GF-D8 (cell line): ENCODE results near the gene SLC38A3.
"Not testable (repeated sequence)": the region's sequence is repeated elsewhere in the genome, so short reads cannot be mapped to it uniquely, and the experiment has no call there.

ENCODE experiments used
- DNase-seq: peaks from one replicate; lab custom pipeline; 2025; lab: John Stamatoyannopoulos, UW

Gene SLC38A3

DNA sequence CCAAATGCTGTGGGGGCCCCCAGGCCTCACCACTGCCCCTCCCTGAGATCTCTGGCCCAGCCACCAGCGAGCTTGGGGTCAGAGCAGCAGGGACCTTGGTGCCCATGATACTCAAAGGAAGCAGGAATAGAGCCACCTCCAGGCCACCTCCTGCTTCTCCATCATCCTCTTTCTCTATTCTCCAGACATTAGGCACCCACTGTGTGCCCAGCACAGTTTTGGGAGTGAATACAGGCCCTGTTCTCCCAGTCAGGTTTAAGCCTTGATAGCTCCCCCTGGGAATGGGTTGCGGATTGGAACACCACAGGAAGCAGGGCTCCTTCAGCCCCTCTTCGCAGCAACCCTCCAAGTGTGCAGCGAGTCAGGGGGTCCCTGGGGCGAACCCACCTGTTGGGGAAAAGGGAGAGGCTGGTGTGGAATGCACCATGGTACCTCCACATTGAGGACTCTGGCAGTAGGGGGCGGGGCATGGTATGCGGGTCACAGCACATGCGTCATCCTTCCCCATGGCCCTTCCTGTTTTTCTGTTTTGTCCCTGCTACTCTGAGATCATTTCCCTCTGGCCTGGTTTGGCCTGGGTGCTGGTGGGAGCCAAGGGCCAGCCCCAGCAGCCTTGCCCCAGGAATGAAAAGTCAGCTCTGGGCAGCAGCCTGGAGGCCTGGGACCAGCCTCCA is 49.6 kb downstream of the SLC38A3 start:
- DNase-seq: no peak

DNA sequence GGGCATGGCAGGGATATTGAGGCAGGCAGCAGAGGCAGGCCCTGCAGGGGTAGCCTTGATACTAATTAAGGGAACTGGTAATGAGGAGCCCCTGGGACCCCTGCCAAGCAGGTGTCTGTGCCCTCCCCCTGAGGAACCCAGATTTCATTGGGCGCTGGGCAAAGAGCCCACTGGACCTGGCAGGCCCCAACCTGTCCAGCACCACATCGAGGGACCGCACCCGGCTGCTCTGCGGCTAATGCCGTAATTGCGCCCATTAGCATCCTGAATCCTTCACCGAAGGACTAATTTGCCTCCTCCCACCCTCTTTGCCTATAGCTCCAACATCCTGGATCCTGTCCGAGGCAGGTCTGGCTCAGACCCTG is 50.2 kb downstream of the SLC38A3 start:
- DNase-seq: no peak

DNA sequence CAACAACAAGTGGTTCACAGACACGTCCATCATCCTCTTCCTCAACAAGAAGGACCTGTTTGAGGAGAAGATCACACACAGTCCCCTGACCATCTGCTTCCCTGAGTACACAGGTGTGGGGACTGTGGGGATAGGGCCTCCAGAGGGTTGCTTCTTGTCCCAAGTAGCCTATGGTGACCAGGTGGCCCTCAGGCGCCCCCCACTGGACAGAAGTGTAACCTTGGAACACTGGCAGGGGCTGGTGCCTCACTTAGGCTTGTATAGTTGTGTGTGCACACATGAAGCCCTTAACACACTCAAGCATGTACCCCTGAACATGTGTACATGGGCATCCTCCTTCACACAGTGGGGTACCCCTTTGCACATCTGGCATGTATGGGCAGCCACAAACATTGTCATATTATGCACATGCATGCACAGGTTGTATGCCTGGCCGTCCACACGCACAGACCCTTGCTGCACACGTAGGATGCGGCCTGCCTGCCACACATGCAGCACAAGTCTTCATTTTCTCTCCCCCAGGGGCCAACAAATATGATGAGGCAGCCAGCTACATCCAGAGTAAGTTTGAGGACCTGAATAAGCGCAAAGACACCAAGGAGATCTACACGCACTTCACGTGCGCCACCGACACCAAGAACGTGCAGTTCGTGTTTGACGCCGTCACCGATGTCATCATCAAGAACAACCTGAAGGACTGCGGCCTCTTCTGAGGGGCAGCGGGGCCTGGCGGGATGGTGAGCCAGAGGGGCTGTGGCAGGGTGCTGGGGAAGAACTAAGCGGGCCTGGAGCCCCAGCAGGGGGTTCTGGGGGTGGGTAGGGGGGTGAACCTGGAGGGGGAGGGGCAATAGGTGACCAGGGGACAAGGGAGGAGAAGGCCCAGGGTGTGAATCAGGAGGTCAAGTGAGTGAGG is 52.2 kb downstream of the SLC38A3 start:
- no peak for DNase-seq

DNA sequence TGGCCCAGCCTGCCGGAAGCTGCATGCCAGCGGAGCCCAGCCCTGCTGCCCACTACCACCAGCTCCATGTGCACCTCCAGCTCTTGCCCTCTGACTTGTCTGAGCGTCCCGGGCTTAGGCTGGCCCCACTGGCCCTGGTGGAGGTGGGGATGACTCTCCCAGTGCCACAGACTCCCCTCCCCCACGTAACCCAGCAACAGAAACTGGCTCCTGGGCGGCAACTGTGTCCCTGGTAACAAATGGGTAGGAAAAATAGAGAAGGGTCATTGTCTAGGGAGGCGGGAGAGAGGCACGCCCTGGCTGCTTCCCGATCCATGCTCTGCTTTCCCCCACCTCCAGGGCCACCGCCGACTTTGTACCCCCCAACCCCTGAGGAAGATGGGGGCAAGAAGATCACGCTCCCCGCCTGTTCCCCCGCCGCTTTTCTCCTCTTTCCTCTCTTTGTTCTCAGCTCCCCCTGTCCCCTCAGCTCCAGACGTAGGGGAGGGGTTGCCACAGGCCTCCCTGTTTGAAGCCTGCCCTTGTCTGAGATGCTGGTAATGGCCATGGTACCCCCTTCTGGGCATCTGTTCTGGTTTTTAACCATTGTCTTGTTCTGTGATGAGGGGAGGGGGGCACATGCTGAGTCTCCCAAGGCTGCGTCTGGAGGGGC is 53.1 kb downstream of the SLC38A3 start:
- DNase-seq: no peak

DNA sequence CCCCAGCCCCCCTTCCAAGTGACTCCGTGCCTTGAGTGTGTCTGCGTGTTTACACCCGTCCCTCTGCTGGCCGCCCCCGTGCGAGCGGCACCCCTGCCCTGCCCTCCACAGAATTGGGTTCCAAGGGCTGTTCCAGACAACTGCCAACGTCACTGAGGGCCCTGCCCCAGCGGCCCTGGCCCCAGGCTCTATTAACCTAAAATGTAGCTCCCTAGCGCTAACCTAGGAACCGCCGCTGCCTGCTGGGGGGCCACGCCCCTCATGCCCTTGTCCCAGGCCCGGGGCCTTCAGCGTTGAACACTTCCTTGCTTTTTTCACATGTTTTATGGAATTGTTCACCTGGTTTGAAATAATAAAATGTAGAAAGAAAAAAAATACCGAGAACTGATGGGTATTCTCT is 53.9 kb downstream of the SLC38A3 start:
- DNase-seq: no peak

DNA sequence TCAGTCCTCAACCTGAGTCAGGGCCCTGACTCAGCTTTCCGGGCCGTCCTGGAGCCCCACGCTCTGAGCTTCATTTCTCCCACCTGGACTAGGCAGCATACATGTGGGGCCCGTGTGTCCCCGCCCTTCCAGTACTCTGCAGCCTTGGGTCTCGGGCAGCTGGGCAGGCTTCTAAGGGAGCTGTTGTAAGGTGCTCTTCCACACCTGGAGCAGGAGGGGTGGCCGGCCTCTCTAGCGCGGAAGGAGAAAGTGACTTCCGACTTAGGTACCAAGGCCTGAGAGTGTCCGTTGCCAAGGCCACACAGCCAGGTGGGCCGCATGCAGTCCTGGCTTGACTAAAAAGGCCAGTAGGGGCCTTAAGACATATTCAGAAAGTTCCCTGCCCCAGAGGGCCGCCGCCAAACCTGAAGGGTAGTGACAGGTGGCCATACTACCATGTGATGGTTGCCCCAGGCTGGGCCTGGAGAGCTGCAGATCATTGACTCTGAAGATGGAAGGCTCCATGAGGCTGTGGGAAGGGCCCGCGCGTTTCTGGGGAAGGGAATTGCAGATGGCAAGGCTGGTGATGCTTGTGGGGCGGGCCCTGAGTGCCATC is 54.5 kb downstream of the SLC38A3 start:
- DNase-seq: no peak

DNA sequence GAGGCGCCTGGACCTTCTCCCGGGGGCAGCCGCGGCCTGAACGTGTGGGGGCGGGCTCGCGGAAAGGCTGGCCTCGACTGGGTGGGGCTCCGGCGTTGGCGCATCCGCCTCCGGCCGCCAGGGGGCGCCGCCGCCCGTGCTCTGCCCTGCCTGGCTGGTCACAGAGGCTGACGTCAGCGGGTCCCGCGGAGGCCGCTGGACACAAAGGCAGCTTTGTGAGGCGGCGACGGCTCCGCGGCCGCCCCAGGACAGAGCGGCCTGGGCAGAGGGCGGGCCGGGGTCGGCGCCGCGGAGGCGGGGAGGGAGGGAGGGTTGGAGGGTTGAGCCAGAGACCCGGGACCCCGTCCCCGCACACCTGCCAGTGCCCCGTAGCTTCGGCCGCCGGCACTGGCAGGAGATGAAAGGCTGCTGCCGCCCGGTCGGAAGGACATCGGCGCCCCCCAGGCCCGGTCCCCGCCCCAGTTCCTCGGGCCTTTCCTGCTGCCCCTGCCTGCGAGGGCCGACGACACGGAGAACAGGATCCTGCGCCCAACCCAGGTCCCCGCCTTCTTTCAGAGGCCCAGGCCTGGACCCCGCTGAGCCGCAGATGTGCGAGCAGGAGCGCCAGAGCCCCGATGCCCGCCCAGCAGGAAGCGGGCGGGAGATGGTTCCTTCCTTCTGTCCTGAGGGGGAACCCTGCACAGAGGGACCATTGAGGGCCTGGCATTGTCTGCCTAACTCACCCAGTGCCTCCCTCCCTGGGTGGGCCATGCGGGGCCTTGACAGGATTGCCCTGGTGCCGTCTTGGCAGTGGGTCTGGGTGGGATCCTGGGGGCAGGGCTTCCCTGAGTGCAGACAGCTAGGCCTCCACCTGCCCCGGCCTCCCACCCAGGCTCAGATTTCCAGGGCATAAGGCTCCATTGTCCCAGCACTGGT is 55.2 kb downstream of the SLC38A3 start:
- peak; percentile 42 for DNase-seq

DNA sequence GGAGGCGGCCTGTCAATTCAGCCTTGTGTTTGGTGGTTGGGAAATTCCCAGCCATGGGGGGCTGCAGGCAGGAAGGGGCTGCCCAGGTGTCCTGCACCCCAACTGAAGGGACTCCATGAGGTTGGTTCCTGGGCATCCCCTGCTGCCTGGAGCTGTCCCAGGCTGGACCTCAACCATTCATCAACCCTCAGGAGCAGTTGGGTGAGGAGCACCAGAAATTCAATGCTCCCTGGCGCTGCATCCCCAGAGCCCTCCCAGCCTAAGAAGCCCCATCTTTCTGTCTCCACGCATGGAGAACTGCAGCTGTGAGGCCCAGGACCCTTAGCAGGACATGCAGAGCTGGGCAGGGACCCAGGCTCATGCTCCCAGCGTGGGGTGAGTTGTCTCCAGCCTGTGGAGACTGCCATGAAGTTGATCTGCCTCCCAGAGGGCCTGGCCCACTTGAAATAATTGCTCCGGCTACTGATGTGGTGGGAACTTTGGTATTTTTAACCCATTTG is 55.9 kb downstream of the SLC38A3 start:
- DNase-seq: no peak

DNA sequence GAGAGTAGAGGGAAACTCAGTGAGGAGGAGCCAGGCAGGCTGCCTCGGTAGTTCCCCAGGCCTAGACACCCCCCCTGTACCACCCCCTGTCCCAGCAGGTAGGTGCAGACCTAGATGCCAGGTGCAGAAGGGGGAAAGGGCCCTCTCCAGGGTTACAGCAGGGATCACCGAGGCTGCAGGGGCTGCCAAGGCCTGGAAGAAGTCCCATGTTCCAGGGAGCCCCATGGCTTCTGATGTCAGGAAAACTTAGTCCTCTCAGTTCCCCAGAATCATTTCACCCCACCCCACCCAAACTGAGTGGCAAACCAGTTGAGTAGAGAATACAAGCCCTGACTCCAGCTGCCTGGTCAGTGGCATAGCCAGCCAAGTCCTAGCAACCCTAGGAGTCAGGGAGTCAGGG is 56.4 kb downstream of the SLC38A3 start:
- DNase-seq: no peak

DNA sequence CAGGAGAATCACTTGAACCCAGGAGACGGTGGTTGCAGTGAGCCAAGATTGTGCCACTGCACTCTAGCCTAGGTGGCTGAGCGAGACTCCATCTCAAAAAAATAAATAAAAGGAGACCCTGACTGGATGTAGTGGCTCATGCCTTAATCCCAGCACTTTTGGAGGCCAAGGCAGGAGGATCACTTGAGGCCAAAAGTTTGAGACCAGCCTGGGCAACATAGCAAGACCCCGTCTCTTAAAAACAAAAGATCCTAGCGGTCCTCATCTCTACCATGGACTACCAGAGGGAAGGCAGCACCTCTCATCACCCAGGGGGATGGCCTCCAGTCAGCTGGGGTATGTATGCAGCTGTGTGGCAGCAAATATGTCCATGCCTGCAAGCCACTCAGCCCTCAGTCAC is 57.1 kb downstream of the SLC38A3 start:
- not testable (repeated sequence) for DNase-seq

DNA sequence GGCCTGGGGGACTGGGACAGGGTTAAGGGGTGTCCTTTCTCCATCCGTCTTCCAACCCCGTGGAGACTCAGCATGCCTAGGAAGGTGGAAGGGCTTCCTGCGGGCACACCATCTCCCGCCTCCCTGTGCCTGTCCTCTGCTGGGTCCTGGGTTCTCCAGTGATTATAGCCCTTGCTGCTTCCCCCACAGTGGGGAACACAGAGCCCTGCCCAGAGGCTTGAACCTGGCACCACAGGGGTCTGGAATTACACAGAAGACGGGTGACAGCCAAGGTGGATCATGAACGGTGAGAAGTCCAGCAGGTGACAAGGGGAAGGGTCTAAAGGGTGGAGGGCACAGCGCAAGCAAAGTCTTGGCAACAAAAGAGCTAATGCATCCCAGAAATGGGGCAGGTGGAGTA is 57.7 kb downstream of the SLC38A3 start:
- DNase-seq: no peak

DNA sequence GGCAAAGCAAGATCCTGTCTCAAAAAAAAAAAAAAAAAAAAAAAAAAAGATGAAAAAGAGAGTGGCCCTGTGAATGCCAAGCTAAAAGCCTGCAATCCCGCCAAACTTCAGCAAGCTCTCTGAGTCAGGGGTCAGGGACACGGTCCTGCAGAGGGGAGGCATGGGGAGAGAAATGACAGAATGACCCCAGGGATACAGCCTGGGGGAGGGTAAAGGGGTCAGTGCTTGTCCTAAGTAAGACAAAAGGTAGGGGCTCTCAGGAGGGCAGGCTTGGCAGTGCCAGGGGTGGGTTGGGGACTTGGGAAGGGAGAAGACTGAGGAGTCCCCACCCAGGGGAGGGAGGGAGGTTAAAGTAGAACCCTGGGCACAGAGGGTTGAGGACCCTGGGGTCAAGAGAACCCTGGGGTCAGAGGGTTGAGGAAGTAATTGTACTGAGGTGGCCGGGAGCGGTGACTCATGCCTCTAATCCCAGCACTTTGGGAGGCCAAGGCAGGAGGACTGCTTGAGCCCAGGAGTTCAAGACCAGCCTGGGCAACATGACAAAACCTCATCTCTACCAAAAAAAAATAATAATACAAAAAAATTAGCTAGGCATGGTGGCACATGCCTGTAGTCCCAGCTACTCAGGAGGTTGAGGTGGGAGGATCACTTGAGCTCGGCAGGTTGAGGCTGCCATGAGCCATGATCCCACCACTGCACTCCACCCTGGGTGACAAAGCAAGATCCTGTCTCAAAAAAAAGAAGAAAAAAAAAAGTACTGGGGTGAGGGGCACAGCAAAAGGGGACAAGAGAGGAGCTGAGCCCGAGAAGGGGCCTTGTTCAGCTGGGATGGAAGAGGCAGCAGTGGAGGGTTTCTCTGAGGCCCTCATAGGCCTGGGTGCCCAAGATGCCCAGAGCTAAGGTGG is 58.7 kb downstream of the SLC38A3 start:
- no peak for DNase-seq

DNA sequence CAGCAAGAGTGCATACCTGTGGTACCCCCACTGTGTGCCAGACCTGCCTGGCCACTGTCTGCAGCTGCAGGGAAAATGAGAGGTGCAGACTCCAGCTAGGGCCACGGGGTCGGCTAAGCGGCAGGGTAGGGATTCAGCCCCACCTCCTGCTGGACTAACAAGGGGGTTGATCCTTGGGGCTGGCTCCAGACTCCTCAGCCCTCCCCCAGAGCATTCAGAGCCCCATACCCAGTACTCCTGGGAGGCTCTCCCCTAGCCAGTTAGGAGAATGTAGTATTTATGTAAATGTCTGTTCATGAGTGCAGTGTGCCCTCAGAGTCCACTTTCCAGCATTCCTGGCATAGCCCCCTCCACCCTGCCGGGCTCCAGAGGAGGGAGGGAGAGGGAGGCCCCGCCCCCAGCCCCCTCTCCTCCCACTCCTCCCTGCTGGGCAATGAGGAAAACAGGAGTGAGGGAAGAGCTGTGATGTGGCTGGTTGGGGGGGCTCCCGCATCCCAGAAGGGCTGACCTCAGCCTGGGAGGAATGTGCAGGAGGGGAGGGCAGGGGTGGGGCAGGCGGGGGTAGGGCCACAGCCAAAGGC is 59.4 kb downstream of the SLC38A3 start:
- DNase-seq: no peak

DNA sequence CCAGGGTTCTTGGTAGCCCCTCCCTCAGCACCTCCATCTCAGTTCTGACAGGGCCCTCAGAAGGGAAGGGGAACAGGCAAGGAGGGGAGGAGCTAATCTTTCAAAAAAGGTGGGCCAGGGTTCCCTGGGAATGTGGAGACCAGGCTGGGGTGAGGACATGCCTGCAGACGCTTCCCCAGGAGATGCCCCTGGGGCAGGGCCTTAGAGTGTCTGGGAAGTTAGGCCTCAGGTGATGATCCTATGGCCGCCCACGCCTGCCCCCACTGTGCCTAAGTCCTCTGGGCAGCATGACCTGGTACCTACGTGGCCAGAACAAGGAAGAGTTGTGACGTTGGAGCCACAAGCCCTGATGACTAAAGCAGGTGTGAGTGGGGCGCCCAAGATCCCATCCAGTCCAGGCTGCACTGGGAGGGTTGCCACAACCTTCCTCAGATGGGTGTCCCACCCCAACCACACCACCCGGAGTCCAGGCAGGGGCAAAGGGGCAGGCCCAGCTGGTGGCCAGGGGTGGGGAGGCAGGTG is 60.0 kb downstream of the SLC38A3 start:
- DNase-seq: no peak

DNA sequence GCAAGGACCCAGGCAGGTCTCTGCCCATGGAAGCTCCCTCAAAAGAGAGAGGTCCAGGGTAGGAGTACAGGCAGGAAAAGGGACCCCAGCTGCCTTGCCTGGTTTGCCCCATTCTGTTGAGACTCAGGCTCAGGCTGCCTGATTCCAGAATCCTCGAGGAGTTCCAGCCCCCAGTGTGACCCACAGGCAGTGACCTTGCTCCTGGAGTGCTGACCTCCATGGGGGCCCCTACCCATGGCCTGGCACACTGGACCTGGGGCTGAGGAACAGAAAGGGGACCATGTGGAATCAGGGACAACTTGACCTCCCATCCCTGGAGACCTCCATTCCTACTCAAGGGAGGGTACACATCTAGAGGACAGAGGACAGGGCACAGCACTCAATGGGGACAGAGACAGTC is 60.5 kb downstream of the SLC38A3 start:
- DNase-seq: no peak

DNA sequence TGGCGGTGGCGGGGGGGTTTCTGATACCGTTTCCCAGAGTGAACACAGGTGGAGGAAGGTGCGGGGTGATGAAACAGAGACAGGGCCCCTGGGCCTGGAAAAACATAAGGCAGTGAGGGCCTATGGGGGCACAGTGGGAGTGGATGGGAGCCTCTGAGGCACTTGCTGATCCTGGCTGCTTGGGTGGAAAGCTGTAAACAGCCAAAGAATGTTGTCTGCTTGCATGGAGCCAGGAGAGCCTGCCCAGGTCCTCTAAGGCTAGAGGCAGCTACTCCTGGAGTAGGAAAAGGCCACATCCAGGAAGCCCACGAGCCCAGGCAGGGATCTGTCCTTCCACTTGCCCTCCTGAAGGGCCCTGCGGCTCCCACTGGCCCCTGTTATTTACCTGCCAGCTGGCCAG is 60.9 kb downstream of the SLC38A3 start:
- no peak for DNase-seq

DNA sequence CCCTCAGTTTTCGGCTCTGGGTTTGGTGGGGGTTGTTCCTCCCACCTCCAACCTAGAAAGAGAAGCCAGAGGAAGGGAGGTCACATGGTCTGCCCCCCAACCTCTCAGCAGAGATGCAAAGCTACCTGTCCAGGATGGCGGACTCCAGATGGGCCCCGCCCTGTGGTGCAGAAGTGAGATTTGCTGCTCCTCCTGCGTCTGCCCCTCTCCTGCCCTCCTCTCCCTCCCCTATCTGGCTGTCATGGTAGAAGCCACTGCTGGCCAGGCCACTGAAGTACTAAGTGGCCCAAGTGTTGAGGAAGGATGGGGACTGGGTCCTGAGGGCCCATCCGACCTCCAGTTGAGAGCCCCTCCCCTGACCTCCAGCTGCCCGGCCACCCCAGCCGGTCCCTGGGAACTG is 61.8 kb downstream of the SLC38A3 start:
- DNase-seq: no peak

DNA sequence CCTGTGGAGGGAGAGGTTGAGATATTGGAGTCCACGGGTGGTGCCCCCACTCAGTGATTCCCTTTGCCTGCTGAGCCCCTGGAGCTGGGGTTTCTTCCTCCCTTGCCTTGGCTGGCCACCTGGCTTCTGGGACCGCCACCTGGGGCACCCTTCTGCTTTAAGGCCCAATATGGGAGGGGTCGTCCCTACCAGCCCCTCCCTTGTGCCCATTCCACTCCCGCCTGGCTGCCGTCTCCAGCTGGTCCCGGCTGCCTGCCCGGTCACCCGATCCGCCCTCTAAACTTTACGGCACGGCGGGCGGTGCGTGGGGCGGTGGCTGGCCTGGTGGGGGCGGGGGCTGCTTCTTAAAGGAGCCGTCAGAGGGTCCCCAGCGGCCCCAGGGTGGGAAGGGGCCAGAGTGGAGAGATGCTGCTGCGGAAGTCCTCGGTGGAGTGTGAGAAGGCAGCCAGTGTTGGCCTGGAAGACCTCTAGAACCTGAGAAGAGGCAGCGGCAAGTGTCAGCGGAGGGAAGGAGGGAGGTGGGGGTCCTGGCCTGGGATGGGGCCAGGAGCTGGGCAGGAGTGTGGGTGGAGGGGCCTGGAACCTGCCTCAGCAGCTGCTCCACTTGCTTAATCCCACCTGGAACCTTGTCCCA is 62.3 kb downstream of the SLC38A3 start:
- no peak for DNase-seq

DNA sequence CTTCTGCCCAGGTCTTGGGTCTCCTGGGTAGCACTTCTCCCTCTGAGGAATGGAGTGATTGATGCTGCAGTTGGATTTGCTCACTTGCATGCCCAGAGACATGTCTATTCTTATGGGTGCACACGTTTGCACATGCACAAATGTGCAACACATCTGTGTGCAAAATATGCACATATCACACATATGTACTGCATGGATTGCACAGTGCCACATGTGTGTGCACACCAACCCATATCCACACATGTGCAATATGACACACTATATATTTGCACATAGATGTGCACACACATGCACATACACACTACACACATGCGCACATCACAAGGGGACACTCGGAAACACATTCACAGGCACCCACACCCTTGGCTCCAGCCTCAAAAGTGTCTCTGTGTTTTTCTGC is 63.2 kb downstream of the SLC38A3 start:
- DNase-seq: no peak
